ENCODE results near the gene DCLK2.

The DCLK2 gene

GRCh38 chr4:150251752-150252190 lies 173.5 kb downstream of the DCLK2 start:
- DNase-seq (ENCODE audit: low spot score): no peak
- TF ChIP-seq, protein P1, sequence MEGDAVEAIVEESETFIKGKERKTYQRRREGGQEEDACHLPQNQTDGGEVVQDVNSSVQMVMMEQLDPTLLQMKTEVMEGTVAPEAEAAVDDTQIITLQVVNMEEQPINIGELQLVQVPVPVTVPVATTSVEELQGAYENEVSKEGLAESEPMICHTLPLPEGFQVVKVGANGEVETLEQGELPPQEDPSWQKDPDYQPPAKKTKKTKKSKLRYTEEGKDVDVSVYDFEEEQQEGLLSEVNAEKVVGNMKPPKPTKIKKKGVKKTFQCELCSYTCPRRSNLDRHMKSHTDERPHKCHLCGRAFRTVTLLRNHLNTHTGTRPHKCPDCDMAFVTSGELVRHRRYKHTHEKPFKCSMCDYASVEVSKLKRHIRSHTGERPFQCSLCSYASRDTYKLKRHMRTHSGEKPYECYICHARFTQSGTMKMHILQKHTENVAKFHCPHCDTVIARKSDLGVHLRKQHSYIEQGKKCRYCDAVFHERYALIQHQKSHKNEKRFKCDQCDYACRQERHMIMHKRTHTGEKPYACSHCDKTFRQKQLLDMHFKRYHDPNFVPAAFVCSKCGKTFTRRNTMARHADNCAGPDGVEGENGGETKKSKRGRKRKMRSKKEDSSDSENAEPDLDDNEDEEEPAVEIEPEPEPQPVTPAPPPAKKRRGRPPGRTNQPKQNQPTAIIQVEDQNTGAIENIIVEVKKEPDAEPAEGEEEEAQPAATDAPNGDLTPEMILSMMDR (IDR thresholded peaks at IDR 0.05; ENCODE audit: borderline replicate concordance, control extremely low read depth, extremely low read depth, insufficient read depth, missing control alignments): no peak
- in situ Hi-C loops (cut with MboI; ENCODE audit: low sequenced_read_pairs, unreplicated experiment): no loop called here

DNA sequence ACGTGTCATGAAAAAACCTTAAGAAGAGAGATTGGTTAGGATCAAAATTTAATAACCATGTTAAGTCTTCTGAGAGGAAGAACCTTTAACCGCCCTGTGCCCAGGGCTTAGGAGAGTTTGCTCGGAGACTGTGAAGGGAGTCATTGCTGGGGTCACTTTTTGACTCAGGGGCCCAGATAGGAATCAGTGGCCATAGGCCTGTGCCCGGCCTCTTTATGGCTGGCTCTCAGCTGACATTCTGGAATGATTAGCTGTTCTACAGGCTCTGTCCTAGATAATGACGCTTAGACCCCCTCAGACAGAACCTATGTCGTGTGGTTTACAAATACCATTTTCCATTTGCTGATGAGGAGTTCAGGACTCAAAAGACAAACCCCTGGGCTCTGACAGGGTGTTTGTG lies 174.1 kb downstream of the DCLK2 start:
- TF ChIP-seq, protein P1 (IDR thresholded peaks at IDR 0.05; ENCODE audit: borderline replicate concordance, control extremely low read depth, extremely low read depth, insufficient read depth, missing control alignments): no peak
- no peak for DNase-seq (ENCODE audit: low spot score)
- in situ Hi-C loops (cut with MboI; ENCODE audit: low sequenced_read_pairs, unreplicated experiment): no loop called here

DNA sequence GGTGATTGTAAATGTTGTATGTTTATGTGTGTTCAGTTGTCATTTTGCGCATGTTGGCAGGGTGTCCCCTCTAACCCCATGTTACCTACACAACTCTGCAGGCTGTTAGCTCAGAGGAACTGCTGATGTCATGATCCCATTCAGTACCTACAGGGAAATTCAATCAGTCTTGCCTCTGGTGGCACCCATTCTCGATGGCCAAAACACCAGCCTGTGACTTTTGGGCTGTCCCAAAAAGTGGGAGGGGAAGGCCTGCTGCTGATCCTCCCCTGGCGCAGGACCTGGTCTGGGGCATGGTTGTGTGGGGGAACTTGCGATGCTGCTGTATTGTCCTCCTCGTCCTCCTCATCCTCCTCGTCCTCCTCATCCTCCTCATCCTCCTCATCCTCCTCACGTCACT lies 174.5 kb downstream of the DCLK2 start:
- TF ChIP-seq, protein P1 (IDR thresholded peaks at IDR 0.05; ENCODE audit: borderline replicate concordance, control extremely low read depth, extremely low read depth, insufficient read depth, missing control alignments): no peak
- in situ Hi-C loops (cut with MboI; ENCODE audit: low sequenced_read_pairs, unreplicated experiment): no loop called here
- DNase-seq (ENCODE audit: low spot score): no peak

- no peak for DNase-seq (ENCODE audit: low spot score)
- in situ Hi-C loops (cut with MboI; ENCODE audit: low sequenced_read_pairs, unreplicated experiment): no loop called here
Observed at GRCh38 chr4:150253416-150253815, 175.2 kb downstream of the DCLK2 start.

GRCh38 chr4:150253965-150254630 lies 175.9 kb downstream of the DCLK2 start:
- no peak for DNase-seq (ENCODE audit: low spot score)
- in situ Hi-C loops (cut with MboI; ENCODE audit: low sequenced_read_pairs, unreplicated experiment): no loop called here
- TF ChIP-seq, protein P1 (IDR thresholded peaks at IDR 0.05; ENCODE audit: borderline replicate concordance, control extremely low read depth, extremely low read depth, insufficient read depth, missing control alignments): no peak

More at GRCh38 chr4:150253416-150253815, 175.2 kb downstream of the DCLK2 start:
- TF ChIP-seq, protein P1 (IDR thresholded peaks at IDR 0.05; ENCODE audit: borderline replicate concordance, control extremely low read depth, extremely low read depth, insufficient read depth, missing control alignments): no peak

GRCh38 chr4:150255610-150256224 lies 177.5 kb downstream of the DCLK2 start:
- no peak for DNase-seq (ENCODE audit: low spot score)
- TF ChIP-seq, protein P1 (IDR thresholded peaks at IDR 0.05; ENCODE audit: borderline replicate concordance, control extremely low read depth, extremely low read depth, insufficient read depth, missing control alignments): no peak
- in situ Hi-C loops (cut with MboI; ENCODE audit: low sequenced_read_pairs, unreplicated experiment): no loop called here
